22Rv1 (cell line): Measurements from ENCODE around the gene TTC1.

Source experiments
- CTCF ChIP-seq: fragments of 450-650 bp; IDR thresholded peaks from 2 replicates; pipeline ENCODE4 v1.5.1; 2017; ENCODE audit warnings: mild to moderate bottlenecking
- ZFX ChIP-seq: fragments of 450-650 bp; IDR thresholded peaks from 2 replicates; pipeline ENCODE4 v1.6.1; 2017; ENCODE audit warnings: antibody characterized with exemption, borderline replicate concordance

GRCh38 chr5:160076997-160077396 lies 68.1 kb downstream of the TTC1 start:
- TF ChIP-seq CTCF: no peak
- no peak for TF ChIP-seq ZFX
